DND-41 (cell line): Measurements from ENCODE around the gene MSI2.

Source experiments
- CTCF ChIP-seq: IDR thresholded peaks from 2 replicates; pipeline ENCODE4 v1.5.1; 2012; ENCODE audit warnings: borderline replicate concordance, low read length, moderate library complexity, mild to moderate bottlenecking; ENCODE audit not compliant: poor library complexity, severe bottlenecking; ENCODE audit errors: extremely low read depth
- EZH2 ChIP-seq: IDR thresholded peaks from 3 replicates; pipeline ENCODE4 v1.6.1; 2012; ENCODE audit warnings: borderline replicate concordance, low read depth, mild to moderate bottlenecking, moderate library complexity, low read length, inconsistent platforms; ENCODE audit not compliant: severe bottlenecking

DNA sequence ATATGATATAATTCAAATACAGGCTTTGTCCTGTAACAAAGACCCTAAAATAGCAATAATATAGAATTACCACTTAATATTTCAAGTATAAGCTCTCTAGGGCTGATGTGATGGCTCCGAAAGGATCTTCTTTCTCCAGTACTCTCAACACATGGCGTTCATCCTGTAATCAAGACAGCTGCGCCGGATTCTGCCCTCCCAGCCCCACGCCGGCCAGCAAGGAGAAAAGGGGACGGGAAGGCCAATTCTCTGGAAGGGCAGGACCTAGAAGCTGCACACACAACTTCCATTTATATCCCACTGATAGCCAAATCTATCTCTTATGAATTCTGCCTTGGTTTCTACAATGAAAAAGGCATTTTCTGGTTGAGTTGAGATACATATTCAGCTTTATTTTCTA lies 456.8 kb downstream of the MSI2 start:
- TF ChIP-seq CTCF (no peak), EZH2 (no peak)
